ENCODE data around the gene ATP6V0D1.
"Not testable (repeated sequence)": the region's sequence is repeated elsewhere in the genome, so short reads cannot be mapped to it uniquely, and the experiment has no call there.

Gene ATP6V0D1

GRCh38 chr16:67425061-67425460 is 55.9 kb downstream of the ATP6V0D1 start:
- FAIRE-seq, result no peak

DNA sequence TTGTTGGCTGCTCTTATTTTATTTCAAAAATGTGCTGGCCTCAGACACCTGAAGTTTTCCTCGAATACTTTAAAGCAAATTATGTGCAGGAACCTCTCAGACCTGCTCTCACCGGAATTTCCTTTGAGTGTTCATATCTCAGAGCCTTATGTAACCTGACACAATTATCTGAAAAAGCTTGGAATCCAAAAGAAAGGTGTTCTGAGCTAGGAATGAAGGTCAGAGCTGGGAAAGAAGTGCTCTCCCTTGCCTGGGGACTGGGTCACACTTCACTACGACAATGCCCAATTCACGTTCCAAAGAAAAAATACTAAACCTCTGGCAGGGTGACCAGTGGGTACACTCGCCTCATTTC is 56.7 kb downstream of the ATP6V0D1 start:
- no peak for FAIRE-seq

- no peak for FAIRE-seq
Observed at GRCh38 chr16:67423611-67424260, 57.2 kb downstream of the ATP6V0D1 start.

- FAIRE-seq, result no peak
Observed at GRCh38 chr16:67423015-67423414, 57.9 kb downstream of the ATP6V0D1 start.

- no peak for FAIRE-seq
Observed at GRCh38 chr16:67421030-67421429, 59.9 kb downstream of the ATP6V0D1 start.

DNA sequence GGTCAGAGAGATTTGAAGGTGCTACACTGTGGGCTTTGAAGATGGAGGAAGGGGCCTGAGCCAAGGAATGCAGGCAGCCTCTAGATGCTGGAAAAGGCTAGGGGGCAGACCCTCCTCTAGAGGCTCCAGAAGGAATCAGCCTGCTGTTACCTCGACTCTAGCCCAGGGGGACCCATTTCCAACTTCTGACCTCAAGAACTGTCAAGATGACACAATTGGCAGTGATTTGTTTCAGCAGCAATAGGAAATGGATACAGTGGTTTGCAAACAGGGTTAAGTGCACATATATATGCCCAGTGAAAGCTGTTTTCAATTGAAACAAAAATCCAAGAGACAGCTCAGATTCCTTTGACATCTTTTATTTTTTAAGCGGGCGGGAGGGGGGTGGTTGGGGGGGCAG is 61.0 kb downstream of the ATP6V0D1 start:
- no peak for FAIRE-seq

DNA sequence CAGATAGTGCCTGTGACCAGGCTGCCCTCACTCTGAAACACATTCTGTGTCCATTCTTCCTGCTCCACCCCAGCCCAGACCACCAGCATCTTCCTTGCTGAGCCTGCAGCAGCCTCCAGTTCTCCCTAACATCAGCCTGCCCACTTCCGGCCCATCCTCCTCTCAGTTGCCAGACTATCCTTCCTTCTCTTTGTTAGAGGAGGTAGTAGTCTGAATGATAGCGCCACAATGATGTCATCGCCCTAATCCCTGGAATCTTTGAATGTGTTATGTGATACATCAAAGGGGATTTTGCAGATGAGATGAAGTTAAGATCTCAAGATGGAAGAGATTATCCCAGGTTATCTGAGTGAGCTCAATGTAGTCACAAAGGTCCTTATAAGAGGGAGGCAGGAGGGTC is 61.5 kb downstream of the ATP6V0D1 start:
- FAIRE-seq, result no peak

DNA sequence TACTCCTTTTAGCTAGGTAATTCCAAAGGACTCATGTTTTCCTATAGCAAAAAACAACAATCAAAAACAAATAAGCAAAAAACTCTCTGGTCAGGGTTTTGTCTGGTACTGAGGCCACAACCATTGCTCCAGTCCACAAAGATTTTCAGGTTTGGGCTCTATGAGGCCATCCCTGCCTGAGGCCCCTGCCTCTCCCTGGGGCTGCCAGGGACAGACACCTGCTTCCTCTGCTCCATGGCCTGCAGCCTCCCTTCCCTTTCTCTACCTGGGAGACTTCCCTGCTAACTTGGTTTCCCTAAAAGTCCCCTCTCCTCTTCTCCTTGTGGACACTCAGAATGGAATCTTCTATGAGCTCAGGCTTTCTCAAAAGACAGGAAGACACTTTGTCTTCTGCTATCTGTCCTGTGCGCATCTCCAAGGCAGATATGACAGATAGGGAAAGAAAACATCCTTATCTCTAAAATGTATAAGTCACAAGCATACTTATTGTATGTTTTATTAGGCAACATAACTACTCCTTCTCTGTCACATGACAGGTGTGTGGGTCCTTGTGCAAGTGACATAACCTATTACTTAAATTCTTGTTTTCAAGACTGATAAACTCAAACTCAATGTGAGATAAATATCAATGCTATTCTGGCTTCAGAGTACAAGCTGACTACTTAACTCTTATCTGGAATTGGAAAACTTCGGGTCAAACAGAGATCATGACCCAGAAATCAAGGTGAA is 63.5 kb downstream of the ATP6V0D1 start:
- no peak for FAIRE-seq

DNA sequence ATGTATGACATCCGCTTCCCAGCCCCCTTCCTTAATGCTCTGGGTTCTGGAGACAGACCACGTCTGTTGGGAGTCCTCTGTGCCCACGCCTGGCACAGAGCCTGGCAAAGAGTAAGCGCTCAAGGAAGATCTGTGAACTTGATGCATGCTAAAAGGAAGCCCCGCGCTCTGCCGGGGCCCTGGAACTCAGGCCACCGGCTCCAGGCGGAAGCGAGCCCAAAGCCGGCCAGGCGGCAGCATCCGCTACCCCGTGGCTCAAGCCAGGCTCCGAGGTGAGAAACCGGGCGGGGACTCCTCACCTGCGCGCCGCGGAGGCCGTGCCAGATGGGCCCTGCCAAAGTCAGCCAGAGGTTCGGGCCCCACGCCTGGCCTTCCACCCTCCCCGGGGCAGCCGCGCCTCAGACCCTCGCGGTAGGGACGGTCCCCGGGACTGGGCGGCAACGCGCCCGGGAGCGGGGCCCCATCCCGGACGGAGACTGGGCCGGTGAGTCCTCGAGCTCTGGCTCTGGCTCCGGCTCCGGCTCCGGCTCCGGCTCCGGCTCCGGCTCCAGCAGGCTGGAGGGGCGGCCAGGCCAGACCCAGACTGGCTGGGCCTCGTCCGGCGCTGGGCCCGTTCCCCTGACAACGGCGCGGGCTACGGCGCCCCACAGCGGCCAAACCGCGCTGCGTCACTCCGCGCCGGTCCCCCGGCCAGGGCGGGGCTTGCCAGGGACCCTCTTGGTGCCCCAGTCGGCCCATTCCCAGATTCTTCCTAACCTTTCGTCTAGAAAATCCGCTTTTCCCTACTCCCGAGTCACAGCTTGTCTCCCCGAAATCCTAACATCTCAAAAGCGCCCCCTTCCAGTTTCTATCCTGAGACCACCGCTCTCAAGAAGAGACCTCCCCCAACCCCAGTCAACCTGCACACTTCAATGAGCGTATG is 64.8 kb downstream of the ATP6V0D1 start, which contains the start of gene ZDHHC1:
TSS of gene ZDHHC1 (minus strand) at position 606 of the 922 bp plus-strand sequence. CDS start 8,702 bp downstream, outside the sequence.
- no peak for FAIRE-seq

DNA sequence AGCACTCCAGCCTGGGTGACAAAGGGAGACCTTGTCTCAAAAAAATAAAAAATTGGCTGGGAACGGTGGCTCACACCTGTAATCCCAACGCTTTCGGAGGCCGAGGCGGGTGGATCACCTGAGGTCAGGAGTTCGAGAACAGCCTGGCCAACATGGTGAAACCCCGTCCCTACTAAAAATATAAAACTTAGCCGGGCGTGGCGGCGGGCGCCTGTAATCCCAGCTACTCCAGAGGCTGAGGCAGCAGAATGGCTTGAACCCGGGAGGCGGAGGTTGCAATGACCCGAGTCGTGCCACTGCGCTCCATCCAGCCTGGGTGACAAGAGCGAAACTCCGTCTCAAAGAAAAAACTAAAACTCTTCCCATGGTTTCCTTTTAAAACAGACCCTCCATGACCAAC is 65.5 kb downstream of the ATP6V0D1 start:
- FAIRE-seq, result not testable (repeated sequence)

DNA sequence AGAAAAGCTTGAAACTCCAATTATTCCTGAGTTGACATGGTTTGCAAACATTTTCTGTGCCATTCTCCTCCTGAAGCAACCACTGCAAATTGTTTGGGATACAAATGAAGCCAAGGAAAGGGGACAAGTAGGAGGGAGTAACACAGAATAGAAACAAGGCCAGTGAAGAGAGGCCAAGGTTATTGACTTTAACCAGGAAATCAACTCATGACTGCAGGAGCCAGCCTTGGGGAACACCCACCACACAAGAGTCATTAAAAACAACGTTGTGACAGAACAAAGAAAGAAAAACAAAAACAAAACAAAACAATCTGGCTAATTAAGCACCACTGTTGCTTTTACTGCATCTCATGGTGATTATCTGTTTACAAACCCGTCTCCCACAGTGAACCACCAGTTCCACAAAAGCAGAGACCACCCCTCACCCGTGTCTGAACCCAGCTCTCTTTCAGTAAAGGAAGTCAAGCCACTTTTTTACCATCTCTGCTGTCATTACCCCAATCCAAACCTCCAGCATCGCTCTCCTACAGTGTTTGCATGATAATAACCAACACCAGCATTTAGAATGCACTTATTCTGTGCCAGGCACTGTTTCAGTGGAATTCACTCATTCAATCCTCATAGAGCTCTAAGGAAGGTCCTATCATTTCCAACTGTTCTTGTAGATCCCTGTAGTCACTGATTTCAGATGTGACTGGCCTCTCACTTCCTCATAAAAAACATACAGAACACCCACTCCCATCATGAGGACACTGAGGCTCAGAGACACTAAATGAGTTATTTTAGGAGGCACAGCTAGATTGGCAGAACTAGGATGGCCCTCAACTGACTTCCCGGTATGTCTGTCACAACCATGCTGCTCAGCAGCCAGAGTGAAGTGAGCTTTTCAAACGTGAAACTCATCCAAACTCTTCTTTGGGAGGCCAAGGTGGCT is 66.7 kb downstream of the ATP6V0D1 start:
- FAIRE-seq, result no peak

DNA sequence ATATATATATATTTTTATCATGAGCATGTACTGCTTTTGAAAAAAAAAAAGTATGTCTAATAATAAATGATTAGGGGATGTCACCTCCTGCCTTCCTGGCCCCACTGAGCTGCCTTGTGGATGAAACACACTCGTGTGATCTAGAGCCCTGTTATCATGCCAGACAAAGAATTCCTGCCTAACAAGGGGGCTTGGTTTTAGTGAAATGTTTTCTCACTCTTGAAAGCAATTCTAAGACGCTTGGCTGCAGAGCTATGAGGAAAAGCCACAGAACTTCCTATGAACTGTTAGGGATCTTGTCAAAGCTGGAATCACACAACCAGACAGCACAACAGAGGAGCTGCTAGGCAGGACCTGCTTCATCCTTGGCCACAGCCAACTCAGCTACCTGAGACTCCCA is 68.7 kb downstream of the ATP6V0D1 start:
- no peak for FAIRE-seq

DNA sequence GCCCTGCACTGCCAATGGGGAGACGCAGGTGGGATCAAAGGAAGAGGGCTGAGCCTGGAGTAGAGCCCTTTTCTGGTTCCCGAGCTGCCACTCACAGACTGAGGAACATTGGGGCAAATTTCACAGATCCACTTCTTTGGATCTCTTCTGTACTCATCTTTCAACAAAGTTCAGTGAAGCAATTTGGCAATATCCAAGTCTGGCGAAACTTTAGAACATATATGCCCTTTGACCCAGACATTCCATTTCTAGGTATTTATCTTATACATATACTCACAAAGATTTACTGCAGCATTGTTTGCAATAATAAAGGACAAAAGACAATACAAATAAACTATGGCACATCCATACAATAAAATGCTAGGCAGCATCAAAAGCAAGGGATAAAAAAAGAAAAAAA is 69.6 kb downstream of the ATP6V0D1 start:
- FAIRE-seq, result no peak

GRCh38 chr16:67409631-67410030 is 71.3 kb downstream of the ATP6V0D1 start:
- FAIRE-seq, result no peak

DNA sequence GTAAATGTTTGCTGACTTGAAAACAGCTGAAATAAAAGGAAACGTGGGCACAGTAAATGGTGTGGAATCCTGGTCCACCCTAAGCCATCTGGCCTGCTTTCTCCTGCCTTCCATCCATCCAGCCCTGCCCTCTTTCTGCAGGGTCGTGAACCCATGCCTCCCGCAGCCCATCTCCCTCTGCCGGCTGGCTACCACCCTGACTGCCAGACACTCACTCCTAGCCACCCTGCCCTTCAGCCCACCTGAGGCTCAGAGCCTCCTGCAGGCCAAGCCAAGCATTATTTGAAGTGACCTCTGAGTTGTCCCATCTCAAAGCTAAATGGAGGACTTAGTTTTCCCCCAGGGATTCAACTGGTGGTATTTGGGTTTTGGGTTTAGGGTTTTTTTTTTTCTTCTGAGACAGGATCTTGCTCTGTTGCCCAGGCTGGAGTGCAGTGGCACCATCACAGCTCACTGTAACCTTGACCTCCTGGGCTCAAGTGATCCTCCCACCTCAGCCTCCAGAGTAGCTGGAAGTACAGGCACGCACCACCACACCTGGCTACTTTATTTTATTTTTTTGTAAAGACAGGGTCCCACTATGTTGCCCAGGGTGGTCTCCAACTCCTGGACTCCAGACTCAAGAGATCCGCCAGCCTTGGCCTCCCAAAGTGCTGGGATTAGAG is 73.0 kb downstream of the ATP6V0D1 start:
- no peak for FAIRE-seq

- FAIRE-seq, result no peak
Observed at GRCh38 chr16:67407176-67407787, 73.7 kb downstream of the ATP6V0D1 start.

DNA sequence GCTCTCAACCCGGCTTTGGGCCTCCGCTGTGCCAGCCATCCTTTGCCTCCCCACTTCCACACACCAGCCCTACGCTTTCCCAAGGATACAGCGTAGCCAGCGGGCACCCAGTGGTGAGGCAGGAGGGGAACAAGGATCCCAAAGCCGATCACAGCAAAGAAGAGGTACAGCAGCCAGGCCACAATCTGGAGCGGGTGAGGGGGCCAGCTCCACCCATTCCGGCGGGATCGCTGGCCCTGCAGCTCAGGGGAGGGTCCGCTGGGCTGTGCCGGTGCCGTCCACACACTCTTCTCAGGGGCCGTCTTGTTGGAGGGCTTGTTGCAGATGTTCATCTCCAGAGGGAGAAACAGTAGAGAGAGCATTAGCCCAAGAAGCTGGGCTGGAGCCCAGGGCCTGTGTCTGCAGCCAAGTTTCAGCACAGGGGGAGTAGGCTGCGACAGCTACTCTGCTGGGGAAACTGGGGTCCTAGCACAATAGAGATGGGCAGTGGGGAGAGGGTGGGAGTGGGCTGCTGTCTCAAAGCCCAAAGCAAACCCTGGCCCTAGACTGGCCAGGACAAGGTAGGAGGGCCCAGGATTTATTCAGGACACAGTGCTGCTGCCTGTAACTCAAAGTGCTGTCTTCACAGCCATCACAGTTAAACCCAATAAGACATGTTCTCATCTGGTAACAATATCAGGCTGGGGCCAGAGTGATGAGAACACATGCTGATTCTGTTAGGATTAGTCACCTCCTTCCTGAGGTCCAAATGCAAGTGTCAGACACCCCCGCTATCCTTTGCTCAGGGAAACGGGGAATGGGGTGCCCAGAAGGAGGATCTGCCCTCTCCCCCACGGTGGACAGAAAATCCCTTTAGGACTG is 74.6 kb downstream of the ATP6V0D1 start:
- FAIRE-seq, result no peak

DNA sequence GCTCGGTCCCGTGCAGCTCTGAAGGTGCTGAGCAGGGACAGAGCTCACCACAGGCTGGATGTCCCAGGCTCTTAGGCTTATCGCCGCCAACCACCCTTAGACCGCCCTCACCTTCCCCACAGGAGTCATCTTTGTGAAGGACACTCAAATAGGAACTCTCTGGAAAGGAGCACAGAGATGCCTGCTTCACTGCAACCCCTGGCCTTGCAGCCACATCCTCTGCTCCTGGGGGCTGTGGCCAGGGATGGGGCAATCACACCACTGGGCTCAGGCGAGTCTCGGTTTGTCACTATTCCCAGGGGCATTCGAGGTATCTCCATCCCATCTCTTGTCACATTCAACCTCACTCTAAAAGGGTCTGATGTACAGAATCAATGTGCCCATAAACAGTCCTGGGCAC is 75.6 kb downstream of the ATP6V0D1 start:
- no peak for FAIRE-seq

DNA sequence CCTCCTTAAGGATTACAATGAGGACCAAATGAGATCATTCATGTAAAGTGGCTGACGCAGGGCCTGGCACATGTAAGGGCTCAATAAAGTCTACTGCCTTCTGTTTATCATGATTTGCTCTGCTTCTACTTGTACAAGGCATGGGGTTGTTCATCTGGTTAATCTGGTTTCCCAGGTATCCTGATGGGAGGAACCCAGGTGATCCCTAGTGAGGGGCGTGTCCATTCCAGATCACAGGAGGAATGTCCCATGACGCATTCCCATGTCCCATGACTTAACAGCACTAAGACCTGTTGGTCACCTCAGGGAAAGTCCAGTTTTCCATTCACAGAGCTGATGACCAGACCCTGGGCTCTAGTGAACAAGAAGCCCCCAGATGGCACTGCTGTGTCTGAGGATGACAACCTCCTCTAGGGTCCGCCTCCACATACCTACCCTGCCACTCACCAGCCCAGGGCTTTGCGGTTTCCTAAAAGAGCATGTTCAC is 76.2 kb downstream of the ATP6V0D1 start:
- no peak for FAIRE-seq

- FAIRE-seq, result no peak
Observed at GRCh38 chr16:67403976-67404555, 76.9 kb downstream of the ATP6V0D1 start.
